Omental fat pad (tissue), 4 donors: ENCODE data around the gene CDX1. TPM values are rescaled to one million over a fixed set of nuclear protein-coding genes. Genes with fewer than 3 reads are reported as not detected.

Experiments
- ATAC-seq: fragments of 150-250 bp; one replicate; pipeline ENCODE4 v1.9.1; 2016; ENCODE audit warnings: mild to moderate bottlenecking, moderate library complexity; ENCODE audit not compliant: low FRiP score
- DNase-seq: peaks from one replicate; pipeline ENCODE4 v3.0.0-alpha.2; 2019; ENCODE audit warnings: low spot score
- CTCF ChIP-seq, 3 donors: fragments of 450-650 bp; IDR thresholded peaks; one replicate each; pipeline ENCODE4 v1.5.1; 2016 to 2017; ENCODE audit warnings: antibody characterized with exemption in 3 of 3, mild to moderate bottlenecking in 3 of 3, moderate library complexity in 2 of 3
- total RNA-seq, 4 donors: library from RNA; depleted of rRNA; stranded (reverse); fragments of >200 nt; gene quantifications; one replicate each; pipeline ENCODE4 v1.1.0, GENCODE V29; 2016

Gene CDX1
- total RNA-seq, 4 donors from 2014 or later, result not detected

- ATAC-seq (no peak), DNase-seq (no peak)
- TF ChIP-seq CTCF (IDR thresholded peaks at IDR 0.05), result no peak
Measured at GRCh38 chr5:150163035-150163434, 3.5 kb upstream of the CDX1 start.

GRCh38 chr5:150163547-150164059, 3.0 kb upstream of the CDX1 start:
- DNase-seq, result no peak
- no peak for ATAC-seq

GRCh38 chr5:150164211-150164980, 2.2 kb upstream of the CDX1 start:
- ATAC-seq (no peak), DNase-seq (no peak)
- TF ChIP-seq CTCF (IDR thresholded peaks at IDR 0.05), result no peak

More at GRCh38 chr5:150163547-150164059, 3.0 kb upstream of the CDX1 start:
- no peak for TF ChIP-seq CTCF (IDR thresholded peaks at IDR 0.05)

GRCh38 chr5:150166037-150166649, 435 bp upstream of the CDX1 start:
- no peak for TF ChIP-seq CTCF (IDR thresholded peaks at IDR 0.05)
- DNase-seq (no peak), ATAC-seq (no peak)

GRCh38 chr5:150167512-150167850, 903 bp downstream of the CDX1 start:
- no peak for TF ChIP-seq CTCF (IDR thresholded peaks at IDR 0.05)
- no peak for DNase-seq
- ATAC-seq, result no peak

- no peak for DNase-seq
- no peak for TF ChIP-seq CTCF (IDR thresholded peaks at IDR 0.05)
- ATAC-seq, result no peak
Measured at GRCh38 chr5:150167908-150168307, 1.3 kb downstream of the CDX1 start.

- DNase-seq (no peak), ATAC-seq (no peak)
- TF ChIP-seq CTCF (IDR thresholded peaks at IDR 0.05), result no peak
Measured at GRCh38 chr5:150168864-150169263, 2.3 kb downstream of the CDX1 start.
